AG04450 (cell line): ENCODE measurements around the gene LRRC37A3. TPM values are rescaled to one million over a fixed set of nuclear protein-coding genes. Genes with fewer than 3 reads are reported as not detected.
"Not testable (repeated sequence)": the region's sequence is repeated elsewhere in the genome, so short reads cannot be mapped to it uniquely, and the experiment has no call there.

Experiments
- CTCF ChIA-PET: fragments of 300-600, 350-600 bp; formaldehyde crosslinking; extraction: SDS; loops from one replicate; lab custom pipeline; 2022; ENCODE audit warnings: antibody characterized with exemption, inconsistent platforms; lab: Charles Lee
- POLR2A ChIA-PET: fragments of 350-600 bp; formaldehyde crosslinking; extraction: SDS; loops from one replicate; lab custom pipeline; 2021; ENCODE audit warnings: antibody characterized with exemption, inconsistent platforms; lab: Yijun Ruan, JAX
- DNase-seq: peaks from one replicate; pipeline ENCODE4 v3.0.0-alpha.2; 2011; ENCODE audit warnings: low read depth, low spot score
- H3K27ac ChIP-seq: one replicate; pipeline ENCODE4 v1.5.1; 2012; ENCODE audit warnings: low read depth, low read length, control low read depth
- H3K27me3 ChIP-seq: one replicate; pipeline ENCODE4 v1.6.0; 2012; ENCODE audit warnings: low read length; ENCODE audit not compliant: control insufficient read depth, insufficient read depth
- H3K4me3 ChIP-seq: 2 replicates; pipeline ENCODE4 v1.5.1; 2011; ENCODE audit warnings: mild to moderate bottlenecking, low read depth, low read length, control low read depth
- H3K9me3 ChIP-seq: 2 replicates; pipeline ENCODE4 v1.5.1; 2012; ENCODE audit warnings: low read length; ENCODE audit not compliant: control insufficient read depth, insufficient read depth
- polyA plus RNA-seq: library from polyadenylated mRNA; depleted of rRNA; stranded (reverse); fragments of >200 nt; gene quantifications from 2 replicates; pipeline ENCODE4 v1.2.3, GENCODE V29; 2011; rRNA removed
- small RNA-seq: library from RNA; depleted of rRNA; stranded (forward); fragments of <200 nt; gene quantifications from one replicate; pipeline ENCODE3, GENCODE V24; 2012; ENCODE audit warnings: low read depth; ENCODE audit not compliant: insufficient read length

Gene LRRC37A3
- polyA plus RNA-seq, 1 experiment: 3.5 TPM

DNA sequence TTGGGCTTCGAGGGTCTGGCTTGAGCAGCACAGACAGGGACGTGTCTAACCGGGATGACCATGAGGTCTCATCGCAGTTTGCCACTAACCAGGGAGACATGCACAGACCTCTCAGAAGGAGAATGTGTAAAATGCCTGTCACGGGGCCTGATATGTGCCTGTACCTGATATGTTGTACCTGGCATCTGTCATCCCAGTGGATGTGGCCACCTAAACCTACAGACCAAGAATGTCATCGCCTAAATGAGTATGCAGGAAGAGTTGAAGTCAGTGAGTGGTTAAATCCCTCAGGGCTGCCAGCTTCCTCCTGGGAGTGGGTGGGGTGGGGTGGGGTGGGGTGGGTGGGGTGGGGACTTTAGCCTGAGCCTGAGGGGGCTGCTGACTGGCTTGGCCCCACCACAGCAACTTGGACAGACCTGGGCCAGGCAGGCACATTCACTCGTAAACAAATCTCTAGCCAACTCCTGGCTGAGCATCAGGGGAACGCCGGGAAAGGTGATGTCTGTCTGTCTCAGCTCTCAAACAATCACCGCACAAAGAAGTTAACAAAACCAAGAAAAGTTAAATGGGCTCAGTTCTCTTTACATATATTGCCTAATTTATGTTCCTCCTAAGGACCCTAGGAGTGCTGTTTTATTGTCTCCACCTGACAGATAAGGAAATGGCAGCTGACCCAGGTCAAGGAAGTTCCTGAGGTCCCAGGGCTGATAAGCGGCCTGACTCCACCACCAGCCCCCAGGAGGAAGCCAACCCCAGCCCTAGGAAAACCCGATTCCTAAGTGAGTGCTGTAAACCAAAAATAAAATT is 89.3 kb downstream of the LRRC37A3 start:
- H3K27me3 ChIP-seq, DNase-seq, H3K9me3 ChIP-seq, POLR2A ChIA-PET, H3K4me3 ChIP-seq, CTCF ChIA-PET, H3K27ac ChIP-seq: not testable (repeated sequence)

GRCh38 chr17:64829068-64829467 is 90.2 kb downstream of the LRRC37A3 start:
- H3K27me3 ChIP-seq, CTCF ChIA-PET, DNase-seq, H3K4me3 ChIP-seq, H3K27ac ChIP-seq, POLR2A ChIA-PET, H3K9me3 ChIP-seq: not testable (repeated sequence)

GRCh38 chr17:64818904-64819303 is 100.4 kb downstream of the LRRC37A3 start:
- H3K4me3 ChIP-seq, H3K9me3 ChIP-seq, DNase-seq, H3K27me3 ChIP-seq, CTCF ChIA-PET, POLR2A ChIA-PET, H3K27ac ChIP-seq: not testable (repeated sequence)

GRCh38 chr17:64815833-64816198 is 103.5 kb downstream of the LRRC37A3 start:
- H3K9me3 ChIP-seq, DNase-seq, H3K27me3 ChIP-seq, H3K27ac ChIP-seq, POLR2A ChIA-PET, H3K4me3 ChIP-seq, CTCF ChIA-PET: not testable (repeated sequence)

DNA sequence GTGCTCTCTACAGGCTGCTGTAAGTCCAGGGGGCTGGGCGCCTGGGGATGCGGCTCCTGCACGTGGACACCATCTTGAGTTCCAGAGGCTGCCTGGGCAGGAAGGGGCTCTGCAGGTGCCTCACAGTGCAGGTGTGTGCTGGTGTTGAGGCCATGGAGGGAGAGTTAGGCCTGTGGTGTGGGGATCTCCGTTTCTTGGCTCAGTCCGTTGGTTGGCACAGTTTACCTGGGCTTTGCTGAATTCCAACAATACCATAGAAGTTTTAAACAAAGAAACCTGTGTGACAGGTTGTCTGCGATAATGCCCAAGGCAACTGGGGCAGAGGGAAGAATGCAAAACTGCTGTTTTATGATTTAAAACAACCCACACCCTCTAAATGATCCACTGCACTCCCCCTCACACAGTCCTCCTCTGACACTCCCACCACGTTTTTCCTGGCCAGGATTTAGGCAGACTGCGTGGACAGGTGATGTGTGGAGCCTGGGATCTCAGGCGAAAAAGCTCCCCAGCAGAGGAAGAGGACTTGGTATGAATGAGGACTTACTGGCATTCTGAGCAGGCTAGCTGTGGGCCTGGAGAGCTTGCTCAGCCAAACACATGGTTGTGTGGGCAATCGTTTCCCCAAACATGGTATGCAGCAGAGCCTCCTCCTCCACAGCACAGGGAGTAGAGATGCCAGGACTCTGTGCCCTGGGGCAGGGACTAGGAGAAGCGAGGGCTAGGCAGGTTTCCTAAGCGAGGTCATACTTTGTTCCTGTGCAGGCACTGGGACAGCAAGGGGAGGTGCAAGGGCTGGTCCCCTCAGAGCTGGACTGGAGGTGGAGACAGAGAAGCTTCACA is 104.1 kb downstream of the LRRC37A3 start:
- H3K27ac ChIP-seq, POLR2A ChIA-PET, H3K9me3 ChIP-seq: not testable (repeated sequence)

DNA sequence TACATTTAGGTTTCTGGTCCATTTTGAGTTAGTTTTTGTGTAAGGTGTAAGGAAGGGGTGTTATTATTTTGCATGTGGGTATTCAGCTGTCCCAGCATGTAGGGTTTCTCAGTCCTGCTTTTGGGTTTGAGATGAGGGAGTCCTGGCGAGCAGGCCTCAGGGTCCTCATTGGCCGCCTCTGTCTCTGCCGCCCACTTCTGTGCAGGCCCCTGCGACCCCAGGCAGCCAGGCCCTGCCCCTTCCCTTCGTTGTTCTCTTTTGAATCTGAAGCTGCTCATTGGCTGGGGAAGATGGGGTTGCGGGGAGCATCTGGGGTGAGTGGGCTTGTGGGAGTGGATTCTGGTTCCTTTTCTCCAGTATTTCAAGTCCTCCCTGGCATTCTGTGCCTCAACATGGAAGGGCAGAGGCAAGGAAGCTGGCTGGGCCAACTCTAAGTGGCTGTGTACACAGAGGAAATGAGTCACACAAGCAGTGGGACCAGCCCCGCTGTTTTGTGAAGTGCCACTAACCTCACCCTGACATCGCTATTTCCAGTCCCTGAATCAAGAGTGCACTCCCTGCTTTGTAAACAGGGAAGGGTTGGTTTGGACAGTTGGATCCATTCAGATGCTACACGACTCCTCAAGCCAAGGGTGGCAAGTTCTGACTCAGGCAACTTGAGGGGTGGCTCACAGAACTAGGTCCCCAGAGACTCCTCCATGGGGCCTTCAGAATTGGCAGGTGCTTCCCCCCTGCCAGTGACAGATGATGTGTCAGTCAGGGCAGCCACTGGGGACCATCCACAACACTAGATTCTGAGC is 110.9 kb downstream of the LRRC37A3 start:
- POLR2A ChIA-PET, H3K9me3 ChIP-seq, H3K4me3 ChIP-seq, CTCF ChIA-PET, DNase-seq, H3K27ac ChIP-seq, H3K27me3 ChIP-seq: not testable (repeated sequence)

More for the DNA sequence above, 104.1 kb downstream of the LRRC37A3 start:
- DNase-seq, H3K27me3 ChIP-seq, H3K4me3 ChIP-seq, CTCF ChIA-PET: not testable (repeated sequence)

Small RNAs within 50 kb of the gene (small RNA-seq; reads per million reads assigned to genes)
- gene AC037487.3: not detected
- not detected for gene AC103810.6
- gene AC103810.7: not detected
- not detected for gene RDM1P4
- gene RN7SL404P: not detected
- gene RNU7-115P: not detected

Other genes starting within 250 kb of the LRRC37A3 start
- 38.7 and 56.4 TPM in 2 replicates for gene GNA13, start 137.3 kb upstream of the LRRC37A3 start, polyA plus RNA-seq
- gene RGS9, start 217.9 kb upstream of the LRRC37A3 start, polyA plus RNA-seq: 2.0 and 2.1 TPM in 2 replicates